ENCODE data around the gene BCAS3.

Gene BCAS3

GRCh38 chr17:60743799-60744198 lies 66.1 kb downstream of the BCAS3 start:
- H3K4me2 ChIP-seq (ENCODE audit: low read length): peak overlapping the region; percentile 53
- DNase-seq: peak in 1 of 2 donors; percentile 43
- no peak overlapping the region for H3K18ac ChIP-seq (ENCODE audit: low read length)
- H3K27ac ChIP-seq (ENCODE audit: low read depth, low read length): no peak overlapping the region
- no peaks in the 10 kb centered on the region for H3K4me1 ChIP-seq (ENCODE audit: control insufficient read depth in 1 of 2, insufficient read depth in 2 of 2, low read length in 2 of 2)
- H3K4ac ChIP-seq (ENCODE audit: low read depth, low read length): no peak overlapping the region
- H2BK120ac ChIP-seq (ENCODE audit: insufficient read depth, low read length, poor library complexity): no peak overlapping the region
- H4K91ac ChIP-seq (ENCODE audit: low read depth, low read length): no peak overlapping the region
- no peaks in the 10 kb centered on the region for H3K79me1 ChIP-seq (ENCODE audit: low read length)
- no peaks in the 10 kb centered on the region for H3K79me2 ChIP-seq (ENCODE audit: control insufficient read depth, insufficient read depth, low read length, poor library complexity)
- H3K27me3 ChIP-seq (ENCODE audit: insufficient read depth, low read length): no peaks in the 10 kb centered on the region
- no peak overlapping the region for H3K9ac ChIP-seq (ENCODE audit: low read length)
- no peak overlapping the region for H2AK5ac ChIP-seq (ENCODE audit: low read length)
- H3K36me3 ChIP-seq (ENCODE audit: control insufficient read depth in 1 of 2, insufficient read depth in 2 of 2, low read length in 2 of 2): no peaks in the 10 kb centered on the region
- no peak overlapping the region for H4K8ac ChIP-seq (ENCODE audit: low read depth, low read length)
- no peak overlapping the region for H2BK12ac ChIP-seq (ENCODE audit: low read length)
- H3K9me3 ChIP-seq (ENCODE audit: insufficient read depth, low read depth, low read length): no peaks in the 10 kb centered on the region
- H4K12ac ChIP-seq (ENCODE audit: low read depth, low read length): no peak overlapping the region
- no CpG with 5 or more reads among the region's 5 CpGs for WGBS (ENCODE audit: extremely low coverage, insufficient coverage, insufficient read length)
- H3K4me3 ChIP-seq (ENCODE audit: low read depth, low read length): no peak overlapping the region
- H3K14ac ChIP-seq (ENCODE audit: low read length): no peak overlapping the region
- no peak overlapping the region for H3K23ac ChIP-seq (ENCODE audit: low read length)
- no peak overlapping the region for H2AFZ ChIP-seq (ENCODE audit: insufficient read depth, low read length, poor library complexity)
- no peak overlapping the region for H2BK5ac ChIP-seq (ENCODE audit: low read depth, low read length, poor library complexity)

GRCh38 chr17:60744355-60744966 lies 66.8 kb downstream of the BCAS3 start:
- H4K12ac ChIP-seq (ENCODE audit: low read depth, low read length): no peak overlapping the region
- no peaks in the 10 kb centered on the region for H3K27me3 ChIP-seq (ENCODE audit: insufficient read depth, low read length)
- no peaks in the 10 kb centered on the region for H3K36me3 ChIP-seq (ENCODE audit: control insufficient read depth in 1 of 2, insufficient read depth in 2 of 2, low read length in 2 of 2)
- H3K79me1 ChIP-seq (ENCODE audit: low read length): no peaks in the 10 kb centered on the region
- H3K27ac ChIP-seq (ENCODE audit: low read depth, low read length): no peak overlapping the region
- DNase-seq: no peak
- no peak overlapping the region for H3K14ac ChIP-seq (ENCODE audit: low read length)
- H3K23ac ChIP-seq (ENCODE audit: low read length): no peak overlapping the region
- no peak overlapping the region for H2BK120ac ChIP-seq (ENCODE audit: insufficient read depth, low read length, poor library complexity)
- H3K9me3 ChIP-seq (ENCODE audit: insufficient read depth, low read depth, low read length): no peaks in the 10 kb centered on the region
- H3K4me2 ChIP-seq (ENCODE audit: low read length): no peak overlapping the region
- H3K4ac ChIP-seq (ENCODE audit: low read depth, low read length): no peak overlapping the region
- WGBS (ENCODE audit: extremely low coverage, insufficient coverage, insufficient read length): no CpG with 5 or more reads among the region's 3 CpGs
- no peak overlapping the region for H2BK5ac ChIP-seq (ENCODE audit: low read depth, low read length, poor library complexity)
- H2BK12ac ChIP-seq (ENCODE audit: low read length): no peak overlapping the region
- H3K18ac ChIP-seq (ENCODE audit: low read length): no peak overlapping the region
- H3K4me1 ChIP-seq (ENCODE audit: control insufficient read depth in 1 of 2, insufficient read depth in 2 of 2, low read length in 2 of 2): no peaks in the 10 kb centered on the region
- H2AFZ ChIP-seq (ENCODE audit: insufficient read depth, low read length, poor library complexity): no peak overlapping the region
- no peak overlapping the region for H4K8ac ChIP-seq (ENCODE audit: low read depth, low read length)
- H3K9ac ChIP-seq (ENCODE audit: low read length): no peak overlapping the region
- H3K79me2 ChIP-seq (ENCODE audit: control insufficient read depth, insufficient read depth, low read length, poor library complexity): no peaks in the 10 kb centered on the region
- no peak overlapping the region for H4K91ac ChIP-seq (ENCODE audit: low read depth, low read length)
- no peak overlapping the region for H2AK5ac ChIP-seq (ENCODE audit: low read length)
- no peak overlapping the region for H3K4me3 ChIP-seq (ENCODE audit: low read depth, low read length)

GRCh38 chr17:60745544-60745943 lies 67.9 kb downstream of the BCAS3 start:
- H3K4me1 ChIP-seq (ENCODE audit: control insufficient read depth in 1 of 2, insufficient read depth in 2 of 2, low read length in 2 of 2): no peaks in the 10 kb centered on the region
- no peak overlapping the region for H2BK5ac ChIP-seq (ENCODE audit: low read depth, low read length, poor library complexity)
- no peak for DNase-seq
- H3K79me1 ChIP-seq (ENCODE audit: low read length): no peaks in the 10 kb centered on the region
- no peak overlapping the region for H2AK5ac ChIP-seq (ENCODE audit: low read length)
- H3K36me3 ChIP-seq (ENCODE audit: control insufficient read depth in 1 of 2, insufficient read depth in 2 of 2, low read length in 2 of 2): no peaks in the 10 kb centered on the region
- H4K8ac ChIP-seq (ENCODE audit: low read depth, low read length): no peak overlapping the region
- H2AFZ ChIP-seq (ENCODE audit: insufficient read depth, low read length, poor library complexity): no peak overlapping the region
- WGBS (ENCODE audit: extremely low coverage, insufficient coverage, insufficient read length): no CpG with 5 or more reads among the region's 2 CpGs
- H2BK12ac ChIP-seq (ENCODE audit: low read length): no peak overlapping the region
- no peak overlapping the region for H4K91ac ChIP-seq (ENCODE audit: low read depth, low read length)
- no peak overlapping the region for H4K12ac ChIP-seq (ENCODE audit: low read depth, low read length)
- H3K27ac ChIP-seq (ENCODE audit: low read depth, low read length): no peak overlapping the region
- no peak overlapping the region for H3K4me2 ChIP-seq (ENCODE audit: low read length)
- H3K9ac ChIP-seq (ENCODE audit: low read length): no peak overlapping the region
- H3K4me3 ChIP-seq (ENCODE audit: low read depth, low read length): no peak overlapping the region
- H2BK120ac ChIP-seq (ENCODE audit: insufficient read depth, low read length, poor library complexity): no peak overlapping the region
- no peak overlapping the region for H3K18ac ChIP-seq (ENCODE audit: low read length)
- H3K79me2 ChIP-seq (ENCODE audit: control insufficient read depth, insufficient read depth, low read length, poor library complexity): no peaks in the 10 kb centered on the region
- H3K14ac ChIP-seq (ENCODE audit: low read length): no peak overlapping the region
- no peak overlapping the region for H3K4ac ChIP-seq (ENCODE audit: low read depth, low read length)
- no peaks in the 10 kb centered on the region for H3K9me3 ChIP-seq (ENCODE audit: insufficient read depth, low read depth, low read length)
- H3K27me3 ChIP-seq (ENCODE audit: insufficient read depth, low read length): no peaks in the 10 kb centered on the region
- H3K23ac ChIP-seq (ENCODE audit: low read length): no peak overlapping the region

GRCh38 chr17:60747069-60747808 lies 69.6 kb downstream of the BCAS3 start:
- Histone ChIP-seq H3K27ac (ENCODE audit: low read depth, low read length) (no peak overlapping the region), H3K79me1 (ENCODE audit: low read length) (no peaks in the 10 kb centered on the region), H4K12ac (ENCODE audit: low read depth, low read length) (no peak overlapping the region), H4K8ac (ENCODE audit: low read depth, low read length) (no peak overlapping the region), H3K4ac (ENCODE audit: low read depth, low read length) (no peak overlapping the region), H2AFZ (ENCODE audit: insufficient read depth, low read length, poor library complexity) (no peak overlapping the region), H3K4me3 (ENCODE audit: low read depth, low read length) (no peak overlapping the region), H2AK5ac (ENCODE audit: low read length) (no peak overlapping the region), H2BK5ac (ENCODE audit: low read depth, low read length, poor library complexity) (no peak overlapping the region), H3K9ac (ENCODE audit: low read length) (no peak overlapping the region), H3K4me2 (ENCODE audit: low read length) (no peak overlapping the region), H2BK12ac (ENCODE audit: low read length) (no peak overlapping the region), H3K36me3 (ENCODE audit: control insufficient read depth in 1 of 2, insufficient read depth in 2 of 2, low read length in 2 of 2) (no peaks in the 10 kb centered on the region), H3K4me1 (ENCODE audit: control insufficient read depth in 1 of 2, insufficient read depth in 2 of 2, low read length in 2 of 2) (no peaks in the 10 kb centered on the region), H4K91ac (ENCODE audit: low read depth, low read length) (no peak overlapping the region), H3K18ac (ENCODE audit: low read length) (no peak overlapping the region), H3K9me3 (ENCODE audit: insufficient read depth, low read depth, low read length) (no peaks in the 10 kb centered on the region), H3K79me2 (ENCODE audit: control insufficient read depth, insufficient read depth, low read length, poor library complexity) (no peaks in the 10 kb centered on the region), H3K27me3 (ENCODE audit: insufficient read depth, low read length) (no peaks in the 10 kb centered on the region), H3K23ac (ENCODE audit: low read length) (no peak overlapping the region), H2BK120ac (ENCODE audit: insufficient read depth, low read length, poor library complexity) (no peak overlapping the region), H3K14ac (ENCODE audit: low read length) (no peak overlapping the region)
- DNase-seq: no peak
- WGBS (ENCODE audit: extremely low coverage, insufficient coverage, insufficient read length): no CpG with 5 or more reads among the region's 5 CpGs
